Activated naive CD8-positive, alpha-beta T cell treated with anti-CD3 and anti-CD28 coated beads for 36 hours (primary cell): Measurements from ENCODE around the gene SPP1. TPM values are rescaled to one million over a fixed set of nuclear protein-coding genes. Genes with fewer than 3 reads are reported as not detected.

Source experiments
- DNase-seq: peaks from one replicate; pipeline ENCODE4 v3.0.0; 2021
- H3K27ac Mint-ChIP-seq: one replicate; pipeline ENCODE4 v1.8.0; 2022; ENCODE audit warnings: mild to moderate bottlenecking, moderate library complexity, mixed read lengths
- H3K27me3 Mint-ChIP-seq: one replicate; pipeline ENCODE4 v1.8.0; 2022; ENCODE audit warnings: mild to moderate bottlenecking, mixed read lengths
- H3K36me3 Mint-ChIP-seq: one replicate; pipeline ENCODE4 v1.8.0; 2021; ENCODE audit warnings: mild to moderate bottlenecking, mixed read lengths
- H3K4me1 Mint-ChIP-seq: one replicate; pipeline ENCODE4 v1.8.0; 2021; ENCODE audit warnings: mixed read lengths
- H3K4me3 Mint-ChIP-seq: one replicate; pipeline ENCODE4 v1.8.0; 2022; ENCODE audit warnings: mild to moderate bottlenecking, moderate library complexity, mixed read lengths
- H3K9me3 Mint-ChIP-seq: one replicate; pipeline ENCODE4 v1.8.0; 2022; ENCODE audit warnings: mixed read lengths
- total RNA-seq, 2 experiments: library from RNA; stranded (reverse); gene quantifications; one replicate each; pipeline ENCODE4 v1.2.3, GENCODE V29; 2021

The SPP1 gene
- total RNA-seq, 2 experiments from 2014 or later: 0.32 TPM; not detected in 1

DNA sequence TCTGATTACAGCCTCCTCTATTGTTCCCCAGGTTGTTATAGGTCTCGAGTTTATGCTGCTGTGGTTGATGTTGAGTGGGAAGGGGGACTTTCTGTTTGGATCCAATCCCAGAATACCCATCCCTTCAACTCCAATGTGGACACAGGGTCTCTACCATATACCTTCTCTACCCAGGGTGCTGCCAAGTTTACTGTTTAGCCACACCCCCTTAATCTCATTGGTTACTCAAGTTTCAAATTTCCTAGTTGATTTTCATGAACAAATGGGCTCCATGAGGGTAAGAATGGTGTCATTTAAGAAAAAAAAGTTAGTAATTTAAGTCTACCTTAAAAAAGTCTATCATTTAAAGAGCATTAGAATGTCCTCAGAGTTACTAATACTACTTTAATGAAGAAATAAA is 3.6 kb upstream of the SPP1 start:
- DNase-seq: no peak
- peaks cover 13% of the 10 kb centered on the region for H3K4me1 Mint-ChIP-seq
- no peak overlapping the region for H3K4me3 Mint-ChIP-seq
- H3K9me3 Mint-ChIP-seq: no peaks in the 10 kb centered on the region
- peaks cover 60% of the 10 kb centered on the region for H3K27me3 Mint-ChIP-seq
- no peaks in the 10 kb centered on the region for H3K36me3 Mint-ChIP-seq
- no peak overlapping the region for H3K27ac Mint-ChIP-seq

DNA sequence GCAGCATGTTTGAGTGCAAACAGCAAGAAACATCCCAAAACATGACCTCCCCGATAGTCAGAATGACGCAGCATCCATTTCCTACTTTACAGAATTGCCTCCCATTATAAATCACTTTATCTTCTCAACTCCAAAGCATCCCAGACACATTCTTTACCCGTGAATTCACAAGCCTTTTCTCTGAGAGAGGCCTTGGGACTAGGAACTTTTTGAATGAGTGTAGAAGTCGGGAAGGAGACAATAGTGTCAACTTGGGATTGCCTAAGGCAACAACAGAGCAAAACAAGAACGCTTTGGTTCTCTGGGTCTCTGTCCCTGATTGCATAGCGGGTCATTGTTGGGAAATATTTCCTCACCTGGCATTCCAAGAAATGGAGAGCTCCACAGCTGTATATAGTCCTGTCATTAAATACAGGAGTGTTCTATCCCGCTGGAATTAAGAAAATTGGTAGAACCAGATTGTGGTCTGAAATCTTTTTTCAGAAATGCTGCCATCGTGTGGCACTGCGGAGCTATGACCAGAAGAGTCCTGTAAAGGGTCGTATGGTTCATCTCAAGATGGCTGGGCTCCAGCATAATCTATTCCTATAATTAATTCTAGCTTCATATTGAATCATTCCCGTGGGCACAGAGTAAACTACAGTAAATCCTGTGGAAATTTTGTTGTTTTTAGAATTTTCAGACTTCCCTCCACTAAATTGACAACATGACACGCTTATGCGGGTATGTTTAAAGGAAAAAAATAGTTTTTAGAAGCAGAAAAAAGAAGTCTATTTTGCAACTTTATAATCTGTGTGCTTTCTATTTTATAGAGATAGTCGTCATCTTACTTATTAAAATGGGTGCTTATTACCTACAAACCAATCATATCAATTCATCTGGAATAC is 2.0 kb upstream of the SPP1 start:
- H3K9me3 Mint-ChIP-seq: no peaks in the 10 kb centered on the region
- no peak overlapping the region for H3K4me3 Mint-ChIP-seq
- H3K27ac Mint-ChIP-seq: no peak overlapping the region
- H3K4me1 Mint-ChIP-seq: peaks cover 13% of the 10 kb centered on the region
- peak; percentile 14 for DNase-seq
- H3K36me3 Mint-ChIP-seq: no peaks in the 10 kb centered on the region
- H3K27me3 Mint-ChIP-seq: peaks cover 58% of the 10 kb centered on the region

DNA sequence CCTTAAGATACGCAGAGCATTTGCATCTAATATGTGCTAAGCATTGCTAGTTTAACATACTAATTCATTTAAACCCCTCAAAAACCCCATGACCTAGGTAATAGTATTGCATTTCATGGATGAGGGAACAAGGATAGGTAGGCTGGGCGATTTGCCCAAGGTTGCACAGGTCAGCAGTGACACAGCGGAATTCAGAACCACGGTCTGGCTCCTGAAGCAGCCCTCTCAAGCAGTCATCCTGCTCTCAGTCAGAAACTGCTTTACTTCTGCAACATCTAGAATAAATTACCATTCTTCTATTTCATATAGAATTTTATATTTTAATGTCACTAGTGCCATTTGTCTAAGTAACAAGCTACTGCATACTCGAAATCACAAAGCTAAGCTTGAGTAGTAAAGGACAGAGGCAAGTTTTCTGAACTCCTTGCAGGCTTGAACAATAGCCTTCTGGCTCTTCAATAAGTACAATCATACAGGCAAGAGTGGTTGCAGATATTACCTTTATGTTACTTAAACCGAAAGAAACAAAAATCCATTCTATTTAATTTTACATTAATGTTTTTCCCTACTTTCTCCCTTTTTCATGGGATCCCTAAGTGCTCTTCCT is 555 bp upstream of the SPP1 start:
- Mint-ChIP-seq H3K4me1 (peaks cover 13% of the 10 kb centered on the region), H3K27ac (no peak overlapping the region), H3K4me3 (no peak overlapping the region), H3K9me3 (no peaks in the 10 kb centered on the region), H3K36me3 (no peaks in the 10 kb centered on the region), H3K27me3 (peaks cover 66% of the 10 kb centered on the region)
- DNase-seq: no peak

DNA sequence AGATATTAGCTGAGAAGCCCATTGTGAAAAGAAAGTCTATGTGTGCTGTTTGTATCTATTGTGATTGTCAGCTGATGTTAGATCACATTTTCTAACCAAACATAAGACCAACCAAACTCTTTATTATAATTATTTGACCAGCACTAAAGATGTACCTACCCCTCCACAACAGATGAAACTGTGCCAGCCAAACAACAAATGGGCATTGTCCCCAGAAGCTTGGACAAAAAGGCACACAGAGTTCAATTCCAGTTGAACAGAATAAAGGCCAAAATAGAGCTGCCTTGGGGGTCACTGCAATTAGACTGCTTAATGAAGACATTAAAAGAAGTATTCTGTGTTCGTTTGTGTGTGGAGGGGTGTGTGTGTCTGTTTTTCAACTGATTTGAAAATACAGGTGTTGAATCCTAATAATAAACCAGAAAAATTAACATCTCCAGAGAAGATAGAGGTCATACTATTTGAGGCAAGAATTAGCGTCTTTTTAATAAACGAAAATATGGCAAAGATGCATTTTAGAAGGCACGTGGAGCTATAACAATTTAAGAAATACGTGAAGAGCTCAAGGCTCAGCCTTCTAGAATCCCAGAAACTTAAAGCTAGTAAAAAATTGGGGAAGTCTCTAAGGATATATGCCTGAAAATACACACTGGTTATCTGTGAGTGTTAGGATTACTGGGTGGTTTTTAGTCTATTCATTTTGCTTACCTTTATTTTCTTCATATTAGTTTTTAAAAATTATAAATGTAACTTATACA is 2.2 kb downstream of the SPP1 start:
- H3K27me3 Mint-ChIP-seq: peaks cover 59% of the 10 kb centered on the region
- H3K9me3 Mint-ChIP-seq: no peaks in the 10 kb centered on the region
- peaks cover 13% of the 10 kb centered on the region for H3K4me1 Mint-ChIP-seq
- DNase-seq: no peak
- no peak overlapping the region for H3K4me3 Mint-ChIP-seq
- no peaks in the 10 kb centered on the region for H3K36me3 Mint-ChIP-seq
- H3K27ac Mint-ChIP-seq: no peak overlapping the region

DNA sequence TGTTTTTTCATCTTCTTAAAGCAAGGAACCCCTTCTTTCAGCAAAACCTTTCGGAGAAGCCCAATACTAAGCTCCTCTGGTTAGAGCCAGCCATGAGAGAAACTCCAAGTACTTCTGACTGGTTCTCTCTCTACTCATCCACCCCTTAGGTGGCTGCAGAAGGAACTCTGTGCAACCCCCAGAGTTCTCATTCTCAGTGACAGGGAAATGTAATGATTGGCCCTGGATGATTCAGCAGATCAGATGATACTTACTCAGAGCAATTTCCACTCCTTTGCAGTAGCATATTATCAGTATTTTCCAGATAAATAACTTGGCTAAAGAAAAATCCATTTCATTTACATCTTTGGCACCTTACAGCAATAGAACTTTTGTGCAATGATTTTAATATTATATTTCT is 3.2 kb downstream of the SPP1 start:
- no peaks in the 10 kb centered on the region for H3K36me3 Mint-ChIP-seq
- no peak overlapping the region for H3K27ac Mint-ChIP-seq
- no peaks in the 10 kb centered on the region for H3K9me3 Mint-ChIP-seq
- H3K4me1 Mint-ChIP-seq: peaks cover 11% of the 10 kb centered on the region
- DNase-seq: no peak
- peaks cover 49% of the 10 kb centered on the region for H3K27me3 Mint-ChIP-seq
- H3K4me3 Mint-ChIP-seq: no peak overlapping the region

DNA sequence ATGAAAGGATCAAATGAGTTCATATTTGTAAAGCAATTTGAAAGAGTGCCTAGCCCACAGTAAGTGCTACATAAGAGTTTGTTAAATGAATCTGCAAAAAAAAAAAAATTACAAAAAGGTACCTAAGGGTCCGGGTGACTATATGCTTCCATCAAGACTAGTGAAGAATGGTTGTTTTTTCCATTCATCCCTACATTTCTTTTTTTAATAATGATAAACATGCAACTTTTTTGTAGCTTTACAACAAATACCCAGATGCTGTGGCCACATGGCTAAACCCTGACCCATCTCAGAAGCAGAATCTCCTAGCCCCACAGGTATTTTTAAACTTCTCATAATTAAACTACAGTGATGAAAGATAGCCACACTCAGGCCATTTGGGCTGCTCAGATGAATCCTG is 4.3 kb downstream of the SPP1 start:
- Mint-ChIP-seq H3K9me3 (no peaks in the 10 kb centered on the region), H3K4me1 (peaks cover 9% of the 10 kb centered on the region), H3K4me3 (no peak overlapping the region), H3K36me3 (no peaks in the 10 kb centered on the region), H3K27ac (no peak overlapping the region), H3K27me3 (peaks cover 49% of the 10 kb centered on the region)
- DNase-seq: no peak

DNA sequence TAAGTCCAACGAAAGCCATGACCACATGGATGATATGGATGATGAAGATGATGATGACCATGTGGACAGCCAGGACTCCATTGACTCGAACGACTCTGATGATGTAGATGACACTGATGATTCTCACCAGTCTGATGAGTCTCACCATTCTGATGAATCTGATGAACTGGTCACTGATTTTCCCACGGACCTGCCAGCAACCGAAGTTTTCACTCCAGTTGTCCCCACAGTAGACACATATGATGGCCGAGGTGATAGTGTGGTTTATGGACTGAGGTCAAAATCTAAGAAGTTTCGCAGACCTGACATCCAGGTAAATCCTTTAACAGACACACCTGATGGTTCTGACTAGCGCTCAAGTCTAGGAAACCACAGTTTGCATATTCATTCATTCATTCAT is 6.0 kb downstream of the SPP1 start:
- Mint-ChIP-seq H3K9me3 (no peaks in the 10 kb centered on the region), H3K4me3 (no peak overlapping the region), H3K27me3 (peaks cover 47% of the 10 kb centered on the region), H3K36me3 (no peaks in the 10 kb centered on the region), H3K4me1 (no peaks in the 10 kb centered on the region), H3K27ac (no peak overlapping the region)
- DNase-seq: no peak

DNA sequence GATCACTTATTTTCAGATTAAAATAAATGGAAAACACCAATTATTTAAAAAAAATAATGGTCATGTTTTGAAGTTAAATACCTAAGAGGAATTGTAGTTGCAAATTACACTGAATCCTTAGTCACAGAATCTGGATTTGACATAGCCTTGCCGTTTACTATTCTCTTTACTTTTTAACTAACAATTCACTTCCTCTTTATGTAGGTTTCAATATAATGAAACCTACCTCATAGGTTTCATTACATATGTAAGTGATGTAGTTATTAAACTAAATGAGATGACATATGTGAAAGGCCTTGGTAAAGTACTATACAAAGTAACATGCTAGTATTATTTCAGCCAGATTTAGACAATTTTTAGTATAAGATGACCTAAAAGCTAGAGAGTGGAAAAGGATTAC is 6.5 kb downstream of the SPP1 start:
- Mint-ChIP-seq H3K4me1 (no peaks in the 10 kb centered on the region), H3K27ac (no peak overlapping the region), H3K36me3 (no peaks in the 10 kb centered on the region), H3K27me3 (peaks cover 46% of the 10 kb centered on the region), H3K4me3 (no peak overlapping the region), H3K9me3 (no peaks in the 10 kb centered on the region)
- DNase-seq: no peak

DNA sequence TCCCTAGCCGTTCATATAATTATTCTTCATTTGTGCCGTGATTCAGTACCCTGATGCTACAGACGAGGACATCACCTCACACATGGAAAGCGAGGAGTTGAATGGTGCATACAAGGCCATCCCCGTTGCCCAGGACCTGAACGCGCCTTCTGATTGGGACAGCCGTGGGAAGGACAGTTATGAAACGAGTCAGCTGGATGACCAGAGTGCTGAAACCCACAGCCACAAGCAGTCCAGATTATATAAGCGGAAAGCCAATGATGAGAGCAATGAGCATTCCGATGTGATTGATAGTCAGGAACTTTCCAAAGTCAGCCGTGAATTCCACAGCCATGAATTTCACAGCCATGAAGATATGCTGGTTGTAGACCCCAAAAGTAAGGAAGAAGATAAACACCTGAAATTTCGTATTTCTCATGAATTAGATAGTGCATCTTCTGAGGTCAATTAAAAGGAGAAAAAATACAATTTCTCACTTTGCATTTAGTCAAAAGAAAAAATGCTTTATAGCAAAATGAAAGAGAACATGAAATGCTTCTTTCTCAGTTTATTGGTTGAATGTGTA is 7.0 kb downstream of the SPP1 start:
- H3K27me3 Mint-ChIP-seq: peaks cover 43% of the 10 kb centered on the region
- H3K4me3 Mint-ChIP-seq: no peak overlapping the region
- no peaks in the 10 kb centered on the region for H3K9me3 Mint-ChIP-seq
- no peaks in the 10 kb centered on the region for H3K4me1 Mint-ChIP-seq
- no peaks in the 10 kb centered on the region for H3K36me3 Mint-ChIP-seq
- H3K27ac Mint-ChIP-seq: no peak overlapping the region
- no peak for DNase-seq

DNA sequence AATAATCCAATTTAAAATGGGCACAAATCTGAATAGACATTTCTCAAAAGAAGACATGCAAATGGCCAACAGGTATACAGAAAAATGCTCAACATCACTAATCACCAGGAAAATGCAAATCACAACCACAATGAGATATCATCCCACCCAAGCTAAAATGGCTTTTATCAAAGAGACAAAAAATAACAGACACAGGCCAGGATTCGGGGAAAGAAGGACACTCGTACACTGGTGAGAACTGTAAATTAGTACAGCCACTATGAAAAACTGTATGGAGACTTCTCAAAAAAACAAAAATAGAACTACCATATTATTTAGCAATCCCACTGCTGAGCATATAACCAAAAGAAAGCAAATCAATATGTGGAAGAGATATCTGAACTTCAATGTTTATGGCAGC is 8.5 kb downstream of the SPP1 start:
- no peak for DNase-seq
- Mint-ChIP-seq H3K36me3 (no peaks in the 10 kb centered on the region), H3K27ac (no peak overlapping the region), H3K9me3 (no peaks in the 10 kb centered on the region), H3K4me1 (no peaks in the 10 kb centered on the region), H3K27me3 (peaks cover 41% of the 10 kb centered on the region), H3K4me3 (no peak overlapping the region)

DNA sequence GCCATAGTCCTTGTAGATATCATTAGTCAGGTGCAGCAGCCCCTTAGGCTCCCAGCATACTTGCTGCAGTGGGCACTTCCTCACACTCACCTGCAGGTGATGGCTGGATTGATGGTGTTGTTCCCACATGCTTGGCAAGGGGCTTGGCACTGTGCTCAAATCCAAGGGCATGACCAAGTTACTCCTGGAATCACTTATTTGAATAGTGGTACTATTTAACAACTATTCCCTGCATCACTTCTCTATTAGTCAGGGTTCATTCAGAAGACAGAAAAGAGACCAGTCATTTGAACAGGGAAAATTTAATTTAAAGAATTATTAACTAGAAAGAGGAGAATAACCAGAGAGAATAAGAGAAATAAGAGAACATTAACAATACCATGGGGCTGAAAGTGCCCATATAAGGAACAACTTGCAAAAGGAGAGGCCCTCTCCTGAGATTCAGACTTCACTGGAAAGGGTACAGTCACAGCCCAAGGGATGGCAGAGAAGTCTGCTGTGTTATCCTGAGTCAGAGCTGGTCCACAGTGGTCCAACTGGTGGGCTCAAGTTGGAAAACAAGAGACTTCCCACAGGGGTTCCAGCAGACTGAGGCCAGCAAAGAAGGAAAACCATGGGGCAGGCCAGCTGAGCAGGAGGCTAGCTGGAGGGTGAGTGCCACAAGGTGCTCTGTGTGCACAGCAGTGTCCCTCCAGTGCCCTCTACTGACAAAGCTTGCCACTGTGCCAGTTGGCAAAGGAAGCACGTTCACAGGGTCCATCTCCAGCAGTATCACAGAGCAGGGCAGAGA is 9.8 kb downstream of the SPP1 start:
- H3K4me3 Mint-ChIP-seq: no peak overlapping the region
- peaks cover 40% of the 10 kb centered on the region for H3K27me3 Mint-ChIP-seq
- H3K36me3 Mint-ChIP-seq: no peaks in the 10 kb centered on the region
- no peaks in the 10 kb centered on the region for H3K4me1 Mint-ChIP-seq
- H3K9me3 Mint-ChIP-seq: no peaks in the 10 kb centered on the region
- H3K27ac Mint-ChIP-seq: no peak overlapping the region
- DNase-seq: peak; percentile 31

DNA sequence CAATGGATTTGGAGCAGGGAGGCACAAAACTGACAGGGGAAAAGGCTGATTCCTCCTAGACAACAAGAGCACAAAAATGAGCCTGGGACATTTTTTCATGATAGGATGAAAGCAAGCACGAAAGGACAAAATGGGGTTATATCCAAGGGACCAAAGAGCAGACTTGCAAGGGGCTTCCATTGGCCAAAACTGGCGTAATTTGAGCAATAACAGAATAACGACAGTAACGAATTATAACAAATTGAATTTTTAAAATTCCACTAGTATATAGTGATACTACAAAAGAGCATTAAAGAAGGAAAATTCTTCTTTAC is 10.3 kb downstream of the SPP1 start:
- H3K9me3 Mint-ChIP-seq: no peaks in the 10 kb centered on the region
- DNase-seq: no peak
- peaks cover 40% of the 10 kb centered on the region for H3K27me3 Mint-ChIP-seq
- H3K4me3 Mint-ChIP-seq: no peak overlapping the region
- no peaks in the 10 kb centered on the region for H3K36me3 Mint-ChIP-seq
- peaks cover 2% of the 10 kb centered on the region for H3K4me1 Mint-ChIP-seq
- H3K27ac Mint-ChIP-seq: no peak overlapping the region

DNA sequence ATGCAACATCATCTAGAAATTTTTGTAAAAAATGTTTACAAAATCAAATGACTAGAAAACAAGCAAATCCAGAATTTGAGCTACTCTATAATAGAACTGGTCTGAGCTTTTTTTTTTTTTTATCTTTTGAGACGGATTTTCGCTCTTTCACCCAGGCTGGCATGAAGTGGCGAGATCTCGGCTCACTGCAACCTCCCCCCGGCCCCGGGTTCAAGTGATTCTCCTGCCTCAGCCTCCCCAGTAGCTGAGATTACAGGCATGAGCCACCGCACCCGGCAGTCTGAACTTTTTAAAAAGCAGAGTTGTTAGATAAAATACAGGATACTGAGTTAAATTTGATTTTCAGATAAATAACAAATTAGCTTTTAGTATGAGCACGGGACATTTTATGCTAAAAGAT is 11.0 kb downstream of the SPP1 start:
- Mint-ChIP-seq H3K36me3 (no peaks in the 10 kb centered on the region), H3K27ac (no peak overlapping the region), H3K4me3 (no peak overlapping the region), H3K27me3 (peaks cover 38% of the 10 kb centered on the region), H3K4me1 (peaks cover 8% of the 10 kb centered on the region), H3K9me3 (no peaks in the 10 kb centered on the region)
- DNase-seq: no peak

DNA sequence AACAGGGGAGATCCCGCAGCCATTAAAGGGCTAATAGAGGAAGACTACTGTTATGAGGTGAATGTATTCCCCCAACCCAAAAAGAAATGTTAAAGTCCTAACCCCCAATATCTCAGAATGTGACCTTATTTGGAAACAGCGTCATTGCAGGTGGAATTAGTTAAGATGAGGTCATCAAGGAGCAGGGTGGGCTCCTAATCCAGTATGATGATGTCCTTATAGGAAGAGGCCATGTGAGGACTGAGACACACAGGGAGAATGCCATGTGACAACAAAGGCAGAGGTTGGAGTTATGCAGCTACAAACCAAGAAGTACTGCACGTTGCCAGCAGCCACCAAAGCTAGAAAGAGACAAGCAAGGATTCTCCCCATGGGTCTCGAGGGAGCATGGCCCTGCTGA is 14.3 kb downstream of the SPP1 start:
- Mint-ChIP-seq H3K4me1 (peaks cover 16% of the 10 kb centered on the region), H3K4me3 (no peak overlapping the region), H3K27ac (no peak overlapping the region), H3K9me3 (no peaks in the 10 kb centered on the region), H3K27me3 (peaks cover 26% of the 10 kb centered on the region), H3K36me3 (no peaks in the 10 kb centered on the region)
- no peak for DNase-seq

DNA sequence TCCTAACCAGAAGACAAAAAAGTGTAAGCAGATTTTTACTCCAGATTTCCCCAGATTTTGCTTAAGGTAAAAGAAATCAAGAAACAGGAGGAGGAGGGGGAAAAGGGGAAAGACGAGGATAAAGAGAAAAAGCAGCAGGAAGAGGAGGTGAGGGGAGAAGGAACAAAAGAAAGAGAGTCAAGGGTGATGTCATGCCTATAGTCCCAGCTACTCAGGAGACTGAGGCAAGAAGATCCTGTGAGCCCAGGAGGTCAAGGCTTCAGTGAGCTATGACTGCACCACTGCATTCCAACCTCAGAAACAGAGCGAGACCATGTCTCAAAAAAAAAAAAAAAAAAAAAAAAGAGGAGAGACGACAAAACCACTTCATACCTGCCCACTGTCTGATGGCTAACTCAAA is 19.9 kb downstream of the SPP1 start:
- Mint-ChIP-seq H3K36me3 (no peaks in the 10 kb centered on the region), H3K4me3 (no peak overlapping the region), H3K27me3 (peaks cover 5% of the 10 kb centered on the region), H3K27ac (no peak overlapping the region), H3K4me1 (peaks cover 15% of the 10 kb centered on the region), H3K9me3 (no peaks in the 10 kb centered on the region)
- DNase-seq: no peak
